K562 (cell line): ENCODE results near the gene ASCC2. TPM values are rescaled to one million over a fixed set of nuclear protein-coding genes. Genes with fewer than 3 reads are reported as not detected.

Experiments
- ARHGAP35 ChIP-seq: fragments of 450-650 bp; IDR thresholded peaks from 2 replicates; pipeline ENCODE4 v1.6.1; 2018; ENCODE audit not compliant: partially characterized antibody
- ARID1B ChIP-seq: fragments of 450-650 bp; IDR thresholded peaks from 2 replicates; pipeline ENCODE4 v1.6.1; 2016; ENCODE audit warnings: antibody characterized with exemption, mild to moderate bottlenecking, inconsistent platforms
- BHLHE40 ChIP-seq: IDR thresholded peaks from 2 replicates; pipeline ENCODE4 v1.6.1; 2011; ENCODE audit warnings: low read length, improper control_type of control experiment
- BRD4 ChIP-seq: fragments of 200-600 bp; sonication (generic); IDR thresholded peaks from 2 replicates; pipeline ENCODE4 v1.6.1; 2017; ENCODE audit warnings: inconsistent platforms
- C11orf30 ChIP-seq: fragments of 450-650 bp; IDR thresholded peaks from 2 replicates; pipeline ENCODE4 v1.6.1; 2016; ENCODE audit warnings: low read depth, mild to moderate bottlenecking
- EHMT2 ChIP-seq: fragments of 450-650 bp; IDR thresholded peaks from 2 replicates; pipeline ENCODE4 v1.6.1; 2018; ENCODE audit warnings: antibody characterized with exemption
- ETV6 ChIP-seq, 3 experiments: fragments of 150-350 bp in 1 of 3; sonication (generic) in 1 of 3; formaldehyde crosslinking in 1 of 3; IDR thresholded peaks; 2 replicates each; pipeline versions ENCODE4 v1.6.1 to v1.8.0; 2014 to 2022; ENCODE audit warnings: borderline replicate concordance in 2 of 3, low read depth in 2 of 3, antibody characterized with exemption in 1 of 3, low read length in 1 of 3, mild to moderate bottlenecking in 1 of 3, missing genetic modification reagents in 1 of 3
- FOXP1 ChIP-seq: sonication (generic); formaldehyde crosslinking; IDR thresholded peaks from 2 replicates; pipeline ENCODE4 v1.8.0; 2022; ENCODE audit warnings: mild to moderate bottlenecking, missing genetic modification reagents
- HMG20B ChIP-seq: fragments of 250-450 bp; sonication (Bioruptor Pico); IDR thresholded peaks from 2 replicates; pipeline ENCODE4 v1.5.0; 2021; ENCODE audit warnings: mild to moderate bottlenecking
- HNRNPH1 ChIP-seq: fragments of 200-400 bp; formaldehyde crosslinking; optimal IDR thresholded peaks from 2 replicates; pipeline ENCODE3; 2017; ENCODE audit warnings: low read depth, mild to moderate bottlenecking, low read length, moderate library complexity
- LEF1 ChIP-seq: fragments of 450-650 bp; IDR thresholded peaks from 2 replicates; pipeline ENCODE4 v1.6.1; 2016; ENCODE audit warnings: mild to moderate bottlenecking
- NFYB ChIP-seq: IDR thresholded peaks from 2 replicates; pipeline ENCODE4 v1.6.1; 2011; ENCODE audit warnings: mild to moderate bottlenecking, moderate library complexity; ENCODE audit not compliant: insufficient read length; ENCODE audit errors: extremely low read depth
- PRMT5 ChIP-seq: sonication (generic); formaldehyde crosslinking; IDR thresholded peaks from 2 replicates; pipeline ENCODE4 v1.5.0; 2020; ENCODE audit warnings: missing genetic modification reagents
- RHOXF2B ChIP-seq: fragments of 250-450 bp; sonication (Bioruptor Pico); conservative IDR thresholded peaks from 2 replicates; pipeline ENCODE4 v1.5.1; 2021
- SMARCA4 ChIP-seq: fragments of 450-650 bp; IDR thresholded peaks from 2 replicates; pipeline ENCODE4 v1.6.1; 2016
- SMC3 ChIP-seq: conservative IDR thresholded peaks from 2 replicates; pipeline ENCODE4 v1.6.1; 2011; ENCODE audit warnings: low read depth, low read length, improper control_type of control experiment; ENCODE audit not compliant: insufficient read depth
- SP1 ChIP-seq: sonication (generic); formaldehyde crosslinking; IDR thresholded peaks from 2 replicates; pipeline ENCODE4 v1.8.1; 2022; ENCODE audit warnings: mild to moderate bottlenecking, missing genetic modification reagents
- STAT5A ChIP-seq: IDR thresholded peaks from 2 replicates; pipeline ENCODE4 v1.6.1; 2012; ENCODE audit warnings: low read length, inconsistent platforms, borderline replicate concordance
- THRAP3 ChIP-seq: fragments of 450-650 bp; IDR thresholded peaks from 2 replicates; pipeline ENCODE4 v1.6.1; 2016; ENCODE audit warnings: mild to moderate bottlenecking, inconsistent platforms, borderline replicate concordance
- TRIM24 ChIP-seq, 2 experiments: fragments of 450-650 bp; IDR thresholded peaks; 2 replicates each; pipeline ENCODE4 v1.6.1; 2016
- ZFP1 ChIP-seq: fragments of 450-650 bp; formaldehyde crosslinking; IDR thresholded peaks from 2 replicates; pipeline ENCODE4 v1.4.0; 2020; ENCODE audit warnings: mild to moderate bottlenecking, mixed read lengths
- ZKSCAN8 ChIP-seq: fragments of 200-800 bp; sonication (Bioruptor generic); IDR thresholded peaks from 2 replicates; pipeline ENCODE4 v1.6.1; 2016; ENCODE audit warnings: missing genetic modification characterization, missing compliant biosample characterization
- ZNF384 ChIP-seq: IDR thresholded peaks from 2 replicates; pipeline ENCODE4 v1.6.1; 2012; ENCODE audit warnings: low read depth, low read length, improper control_type of control experiment
- ZNF584 ChIP-seq: fragments of 200-800 bp; sonication (Bioruptor generic); IDR thresholded peaks from 2 replicates; pipeline ENCODE4 v1.6.1; 2016; ENCODE audit warnings: low read depth, mild to moderate bottlenecking, missing genetic modification characterization, missing compliant biosample characterization
- ZNF830 ChIP-seq: fragments of 250-450 bp; sonication (Bioruptor Pico); IDR thresholded peaks from 2 replicates; pipeline ENCODE4 v1.5.0; 2021; ENCODE audit warnings: mild to moderate bottlenecking
- polyA plus RNA-seq, 8 experiments: library from polyadenylated mRNA; depleted of rRNA in 4 of 8; stranded (reverse) in 5 of 8; unstranded in 3 of 8; fragments of >200 nt; fragmentation: Nextera tagmentation in 2 of 8; fragmentation: Illumina TruSeq in 1 of 8; extraction: Ambion mirVana in 2 of 8; extraction: Trizol in 1 of 8; gene quantifications; 2 replicates each; pipeline versions ENCODE4 v1.2.1 to v1.2.3, GENCODE V29; 2011 to 2014; ENCODE audit warnings: inconsistent platforms in 1 of 8, missing spikeins in 1 of 8
- total RNA-seq, 7 experiments: library from RNA; depleted of rRNA in 6 of 7; stranded (reverse); fragments of >200 nt in 6 of 7; fragmentation: Illumina TruSeq in 2 of 7; extraction: Trizol in 2 of 7; gene quantifications; 2 replicates each; pipeline versions ENCODE4 v1.2.1 to v1.2.3, GENCODE V29; 2011 to 2021; ENCODE audit warnings: low replicate concordance in 1 of 7
- TF ChIP-seq, protein P1 (sequence below), 3 experiments: IDR thresholded peaks in 2 of 3; conservative IDR thresholded peaks in 1 of 3; 2 replicates each; pipeline ENCODE4 v1.5.1; 2011 to 2012; ENCODE audit warnings: low read length in 3 of 3, mild to moderate bottlenecking in 3 of 3, control low read depth in 2 of 3, improper control_type of control experiment in 1 of 3, inconsistent platforms in 1 of 3, low read depth in 1 of 3, mixed read lengths in 1 of 3, moderate library complexity in 1 of 3; ENCODE audit not compliant: insufficient read depth in 2 of 3
- TF ChIP-seq, protein P2 (sequence below): fragments of 250-450 bp; sonication (Bioruptor Pico); IDR thresholded peaks from 2 replicates; pipeline ENCODE4 v1.5.0; 2022; ENCODE audit warnings: mild to moderate bottlenecking

Gene ASCC2
- total and polyA plus RNA-seq, 9 of the 15 experiments (the other 6 are each of a cell fraction or from before 2014, with no cell fraction given): 4.0 to 46.7 (median 26.8) TPM

DNA sequence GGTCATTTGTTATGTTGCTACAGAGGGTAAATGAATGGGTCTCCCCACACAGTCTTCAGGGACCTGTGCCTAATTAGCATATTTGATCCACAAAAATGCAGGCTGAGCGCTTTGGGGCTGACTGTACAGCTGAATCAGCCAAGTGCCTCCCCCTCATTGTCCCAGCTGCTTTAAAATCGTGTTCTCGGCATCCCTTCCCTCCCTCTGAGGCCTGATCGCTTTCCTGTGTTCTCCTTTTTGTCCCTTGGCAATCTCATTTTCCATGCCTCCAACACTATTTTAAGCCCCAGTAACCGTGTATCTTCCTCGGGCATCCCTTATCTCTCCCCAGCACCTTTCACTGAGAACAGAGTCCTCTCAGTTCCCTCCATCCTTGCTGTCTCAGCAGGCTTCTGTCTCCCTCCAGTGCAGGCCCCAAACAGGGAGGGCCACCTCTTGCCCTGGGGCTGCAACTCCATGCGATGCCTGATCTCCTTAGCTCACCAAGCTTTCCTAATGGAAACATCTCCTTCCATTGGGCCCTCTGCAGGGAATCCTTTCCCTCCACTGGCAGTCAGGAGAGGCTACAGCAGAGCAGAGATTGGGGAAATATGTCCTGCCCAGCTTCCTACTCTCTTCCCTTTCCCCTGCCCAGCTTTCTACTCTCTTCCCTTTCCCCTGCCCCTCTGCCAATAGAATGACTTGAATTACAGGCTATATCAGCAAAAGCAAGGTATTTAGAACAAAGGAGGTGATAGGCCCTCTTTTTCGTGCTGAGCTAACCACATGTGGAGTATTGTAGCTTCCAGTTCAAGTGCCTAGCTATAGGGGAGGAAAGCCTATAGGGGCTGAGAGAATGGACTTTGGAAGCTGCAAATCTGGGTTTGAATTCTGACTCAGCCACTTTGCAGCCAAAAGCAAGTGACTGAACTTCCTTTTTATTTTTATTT, 57.1 kb downstream of the ASCC2 start (continued):
- TF ChIP-seq C11orf30: no peak; the same call in none of the 2 replicates
- TF ChIP-seq ZNF384: no peak
- TF ChIP-seq, protein P1, sequence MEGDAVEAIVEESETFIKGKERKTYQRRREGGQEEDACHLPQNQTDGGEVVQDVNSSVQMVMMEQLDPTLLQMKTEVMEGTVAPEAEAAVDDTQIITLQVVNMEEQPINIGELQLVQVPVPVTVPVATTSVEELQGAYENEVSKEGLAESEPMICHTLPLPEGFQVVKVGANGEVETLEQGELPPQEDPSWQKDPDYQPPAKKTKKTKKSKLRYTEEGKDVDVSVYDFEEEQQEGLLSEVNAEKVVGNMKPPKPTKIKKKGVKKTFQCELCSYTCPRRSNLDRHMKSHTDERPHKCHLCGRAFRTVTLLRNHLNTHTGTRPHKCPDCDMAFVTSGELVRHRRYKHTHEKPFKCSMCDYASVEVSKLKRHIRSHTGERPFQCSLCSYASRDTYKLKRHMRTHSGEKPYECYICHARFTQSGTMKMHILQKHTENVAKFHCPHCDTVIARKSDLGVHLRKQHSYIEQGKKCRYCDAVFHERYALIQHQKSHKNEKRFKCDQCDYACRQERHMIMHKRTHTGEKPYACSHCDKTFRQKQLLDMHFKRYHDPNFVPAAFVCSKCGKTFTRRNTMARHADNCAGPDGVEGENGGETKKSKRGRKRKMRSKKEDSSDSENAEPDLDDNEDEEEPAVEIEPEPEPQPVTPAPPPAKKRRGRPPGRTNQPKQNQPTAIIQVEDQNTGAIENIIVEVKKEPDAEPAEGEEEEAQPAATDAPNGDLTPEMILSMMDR (IDR thresholded peaks at IDR 0.05 in 2 of 3, conservative IDR thresholded peaks at IDR 0.05 in 1 of 3; ENCODE audit: insufficient read depth in 2 of 3, low read depth in 1 of 3, low read length in 3 of 3): 0 out of 6 replicates have a peak, but pooled peaks of 1 of the 3 experiments have one; percentile 8
- TF ChIP-seq HNRNPH1: no peak
- peak; percentile 89 for TF ChIP-seq LEF1
- TF ChIP-seq, protein P2, sequence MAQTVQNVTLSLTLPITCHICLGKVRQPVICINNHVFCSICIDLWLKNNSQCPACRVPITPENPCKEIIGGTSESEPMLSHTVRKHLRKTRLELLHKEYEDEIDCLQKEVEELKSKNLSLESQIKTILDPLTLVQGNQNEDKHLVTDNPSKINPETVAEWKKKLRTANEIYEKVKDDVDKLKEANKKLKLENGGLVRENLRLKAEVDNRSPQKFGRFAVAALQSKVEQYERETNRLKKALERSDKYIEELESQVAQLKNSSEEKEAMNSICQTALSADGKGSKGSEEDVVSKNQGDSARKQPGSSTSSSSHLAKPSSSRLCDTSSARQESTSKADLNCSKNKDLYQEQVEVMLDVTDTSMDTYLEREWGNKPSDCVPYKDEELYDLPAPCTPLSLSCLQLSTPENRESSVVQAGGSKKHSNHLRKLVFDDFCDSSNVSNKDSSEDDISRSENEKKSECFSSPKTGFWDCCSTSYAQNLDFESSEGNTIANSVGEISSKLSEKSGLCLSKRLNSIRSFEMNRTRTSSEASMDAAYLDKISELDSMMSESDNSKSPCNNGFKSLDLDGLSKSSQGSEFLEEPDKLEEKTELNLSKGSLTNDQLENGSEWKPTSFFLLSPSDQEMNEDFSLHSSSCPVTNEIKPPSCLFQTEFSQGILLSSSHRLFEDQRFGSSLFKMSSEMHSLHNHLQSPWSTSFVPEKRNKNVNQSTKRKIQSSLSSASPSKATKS: no peak
- peak; percentile 96 for TF ChIP-seq SMARCA4
- TF ChIP-seq PRMT5 (CRISPR knock-in tag): no peak
- TF ChIP-seq ZFP1 (CRISPR knock-in tag): no peak
- TF ChIP-seq ARHGAP35: no peak
- TF ChIP-seq HMG20B: no peak
- no peak for TF ChIP-seq ZNF830
- TF ChIP-seq SMC3: 0 out of 2 replicates have a peak, but pooled peaks have one; percentile 23
- TF ChIP-seq STAT5A: peak; percentile 81
- TF ChIP-seq NFYB: no peak
- TF ChIP-seq SP1 (CRISPR knock-in tag): peak; percentile 41; the same call in 1 of the 2 replicates
- TF ChIP-seq TRIM24 (IDR thresholded peaks at IDR 0.05): peak; percentile 89 to 92
- no peak for TF ChIP-seq BRD4
- no peak for TF ChIP-seq RHOXF2B
- peak; percentile 70 for TF ChIP-seq BHLHE40
- TF ChIP-seq ZNF584 (CRISPR knock-in tag): 0 out of 2 replicates have a peak, but pooled peaks have one; percentile 57
- no peak for TF ChIP-seq ETV6 (IDR thresholded peaks at IDR 0.05; ENCODE audit: borderline replicate concordance in 1 of 2, low read depth in 2 of 2, low read length in 1 of 2)
- TF ChIP-seq ETV6 (CRISPR knock-in tag; IDR thresholded peaks at IDR 0.05; ENCODE audit: borderline replicate concordance): no peak
- TF ChIP-seq ARID1B: peak; percentile 98
- TF ChIP-seq THRAP3: no peak
- TF ChIP-seq ZKSCAN8 (CRISPR knock-in tag): peak; percentile 63; the same call in 1 of the 2 replicates
- peak; percentile 92 for TF ChIP-seq EHMT2
- TF ChIP-seq FOXP1 (CRISPR knock-in tag): no peak
